ENCODE data around the gene XYLT2. TPM values are rescaled to one million over a fixed set of nuclear protein-coding genes. Genes with fewer than 3 reads are reported as not detected.

Gene XYLT2
- total and polyA plus RNA-seq, 2 of the 13 experiments (the other 11 are each of a cell fraction or from before 2014, with no cell fraction given), result 17.0 to 22.1 TPM

GRCh38 chr17:50361561-50362480 is 15.9 kb downstream of the XYLT2 start (continued):
- TF ChIP-seq PRDM4 (CRISPR knock-in tag; IDR thresholded peaks at IDR 0.05; ENCODE audit: borderline replicate concordance), result peak; percentile 50; the same call in 1 of the 2 replicates
- peak; percentile 74; the same call in 1 of the 2 replicates for TF ChIP-seq MEIS1 (CRISPR knock-in tag; IDR thresholded peaks at IDR 0.05; ENCODE audit: borderline replicate concordance)
- TF ChIP-seq ZFP36L1 (CRISPR knock-in tag; IDR thresholded peaks at IDR 0.05), result no peak
- no peak for TF ChIP-seq ATF7-NPFF (CRISPR knock-in tag; IDR thresholded peaks at IDR 0.05; ENCODE audit: low read depth)
- no peak for TF ChIP-seq ZMAT3 (CRISPR knock-in tag; conservative IDR thresholded peaks at IDR 0.05)
- TF ChIP-seq ARNTL (CRISPR knock-in tag; IDR thresholded peaks at IDR 0.05), result no peak
- no peak for TF ChIP-seq ZNF496 (CRISPR knock-in tag; IDR thresholded peaks at IDR 0.05; ENCODE audit: insufficient replicate concordance)
- TF ChIP-seq ZNF574 (CRISPR knock-in tag; IDR thresholded peaks at IDR 0.05), result peak; percentile 80
- no peak for TF ChIP-seq SIX1 (CRISPR knock-in tag; IDR thresholded peaks at IDR 0.05; ENCODE audit: borderline replicate concordance)
- no peak for TF ChIP-seq RBM22 (optimal IDR thresholded peaks at IDR 0.05; ENCODE audit: low read length)
- no peak for TF ChIP-seq SNAPC2 (CRISPR knock-in tag; IDR thresholded peaks at IDR 0.05)
- TF ChIP-seq ZNF20 (CRISPR knock-in tag; IDR thresholded peaks at IDR 0.05), result no peak
- no peak for TF ChIP-seq CREB1 (IDR thresholded peaks at IDR 0.05)
- TF ChIP-seq CREB1 (CRISPR knock-in tag; IDR thresholded peaks at IDR 0.05), result no peak
- TF ChIP-seq, protein P1, sequence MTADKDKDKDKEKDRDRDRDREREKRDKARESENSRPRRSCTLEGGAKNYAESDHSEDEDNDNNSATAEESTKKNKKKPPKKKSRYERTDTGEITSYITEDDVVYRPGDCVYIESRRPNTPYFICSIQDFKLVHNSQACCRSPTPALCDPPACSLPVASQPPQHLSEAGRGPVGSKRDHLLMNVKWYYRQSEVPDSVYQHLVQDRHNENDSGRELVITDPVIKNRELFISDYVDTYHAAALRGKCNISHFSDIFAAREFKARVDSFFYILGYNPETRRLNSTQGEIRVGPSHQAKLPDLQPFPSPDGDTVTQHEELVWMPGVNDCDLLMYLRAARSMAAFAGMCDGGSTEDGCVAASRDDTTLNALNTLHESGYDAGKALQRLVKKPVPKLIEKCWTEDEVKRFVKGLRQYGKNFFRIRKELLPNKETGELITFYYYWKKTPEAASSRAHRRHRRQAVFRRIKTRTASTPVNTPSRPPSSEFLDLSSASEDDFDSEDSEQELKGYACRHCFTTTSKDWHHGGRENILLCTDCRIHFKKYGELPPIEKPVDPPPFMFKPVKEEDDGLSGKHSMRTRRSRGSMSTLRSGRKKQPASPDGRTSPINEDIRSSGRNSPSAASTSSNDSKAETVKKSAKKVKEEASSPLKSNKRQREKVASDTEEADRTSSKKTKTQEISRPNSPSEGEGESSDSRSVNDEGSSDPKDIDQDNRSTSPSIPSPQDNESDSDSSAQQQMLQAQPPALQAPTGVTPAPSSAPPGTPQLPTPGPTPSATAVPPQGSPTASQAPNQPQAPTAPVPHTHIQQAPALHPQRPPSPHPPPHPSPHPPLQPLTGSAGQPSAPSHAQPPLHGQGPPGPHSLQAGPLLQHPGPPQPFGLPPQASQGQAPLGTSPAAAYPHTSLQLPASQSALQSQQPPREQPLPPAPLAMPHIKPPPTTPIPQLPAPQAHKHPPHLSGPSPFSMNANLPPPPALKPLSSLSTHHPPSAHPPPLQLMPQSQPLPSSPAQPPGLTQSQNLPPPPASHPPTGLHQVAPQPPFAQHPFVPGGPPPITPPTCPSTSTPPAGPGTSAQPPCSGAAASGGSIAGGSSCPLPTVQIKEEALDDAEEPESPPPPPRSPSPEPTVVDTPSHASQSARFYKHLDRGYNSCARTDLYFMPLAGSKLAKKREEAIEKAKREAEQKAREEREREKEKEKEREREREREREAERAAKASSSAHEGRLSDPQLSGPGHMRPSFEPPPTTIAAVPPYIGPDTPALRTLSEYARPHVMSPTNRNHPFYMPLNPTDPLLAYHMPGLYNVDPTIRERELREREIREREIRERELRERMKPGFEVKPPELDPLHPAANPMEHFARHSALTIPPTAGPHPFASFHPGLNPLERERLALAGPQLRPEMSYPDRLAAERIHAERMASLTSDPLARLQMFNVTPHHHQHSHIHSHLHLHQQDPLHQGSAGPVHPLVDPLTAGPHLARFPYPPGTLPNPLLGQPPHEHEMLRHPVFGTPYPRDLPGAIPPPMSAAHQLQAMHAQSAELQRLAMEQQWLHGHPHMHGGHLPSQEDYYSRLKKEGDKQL (CRISPR knock-in tag; IDR thresholded peaks at IDR 0.05; ENCODE audit: low read depth), result no peak
- TF ChIP-seq HNF4G (IDR thresholded peaks at IDR 0.05; ENCODE audit: borderline replicate concordance, low read depth, low read length), result no peak
- no peak for TF ChIP-seq HNF4G (CRISPR knock-in tag; IDR thresholded peaks at IDR 0.05; ENCODE audit: borderline replicate concordance, low read depth)
- no peak for TF ChIP-seq ZKSCAN8 (CRISPR knock-in tag; IDR thresholded peaks at IDR 0.05; ENCODE audit: borderline replicate concordance)
- no peak for TF ChIP-seq ZNF616 (CRISPR knock-in tag; IDR thresholded peaks at IDR 0.05; ENCODE audit: low read depth)

All from HepG2 (cell line).